Duodenal mucosa (tissue), 2 donors: ENCODE data around the gene THSD8.
"Not testable (repeated sequence)": the region's sequence is repeated elsewhere in the genome, so short reads cannot be mapped to it uniquely, and the experiment has no call there.

Experiments
- H3K27ac ChIP-seq: one replicate; pipeline ENCODE4 v1.7.0; 2013; ENCODE audit warnings: low read depth, low read length
- H3K27me3 ChIP-seq, 2 donors: one replicate each; pipeline ENCODE4 v1.7.0; 2013; ENCODE audit warnings: low read length in 2 of 2, control low read depth in 1 of 2; ENCODE audit not compliant: insufficient read depth in 2 of 2, control insufficient read depth in 1 of 2
- H3K36me3 ChIP-seq, 2 donors: one replicate each; pipeline ENCODE4 v1.7.0; 2013; ENCODE audit warnings: low read length in 2 of 2, control low read depth in 1 of 2; ENCODE audit not compliant: insufficient read depth in 2 of 2, control insufficient read depth in 1 of 2
- H3K4me1 ChIP-seq, 2 donors: one replicate each; pipeline ENCODE4 v1.7.0; 2013; ENCODE audit warnings: low read length in 2 of 2, control low read depth in 1 of 2; ENCODE audit not compliant: insufficient read depth in 2 of 2, control insufficient read depth in 1 of 2
- H3K4me3 ChIP-seq, 2 donors: one replicate each; pipeline ENCODE4 v1.7.0; 2013; ENCODE audit warnings: low read length in 2 of 2, low read depth in 1 of 2
- H3K9ac ChIP-seq, 2 donors: one replicate each; pipeline ENCODE4 v1.7.0; 2013; ENCODE audit warnings: low read length in 2 of 2, low read depth in 1 of 2
- H3K9me3 ChIP-seq, 2 donors: one replicate each; pipeline ENCODE4 v1.7.0; 2013; ENCODE audit warnings: low read length in 2 of 2, control low read depth in 1 of 2; ENCODE audit not compliant: control insufficient read depth in 1 of 2

The THSD8 gene

DNA sequence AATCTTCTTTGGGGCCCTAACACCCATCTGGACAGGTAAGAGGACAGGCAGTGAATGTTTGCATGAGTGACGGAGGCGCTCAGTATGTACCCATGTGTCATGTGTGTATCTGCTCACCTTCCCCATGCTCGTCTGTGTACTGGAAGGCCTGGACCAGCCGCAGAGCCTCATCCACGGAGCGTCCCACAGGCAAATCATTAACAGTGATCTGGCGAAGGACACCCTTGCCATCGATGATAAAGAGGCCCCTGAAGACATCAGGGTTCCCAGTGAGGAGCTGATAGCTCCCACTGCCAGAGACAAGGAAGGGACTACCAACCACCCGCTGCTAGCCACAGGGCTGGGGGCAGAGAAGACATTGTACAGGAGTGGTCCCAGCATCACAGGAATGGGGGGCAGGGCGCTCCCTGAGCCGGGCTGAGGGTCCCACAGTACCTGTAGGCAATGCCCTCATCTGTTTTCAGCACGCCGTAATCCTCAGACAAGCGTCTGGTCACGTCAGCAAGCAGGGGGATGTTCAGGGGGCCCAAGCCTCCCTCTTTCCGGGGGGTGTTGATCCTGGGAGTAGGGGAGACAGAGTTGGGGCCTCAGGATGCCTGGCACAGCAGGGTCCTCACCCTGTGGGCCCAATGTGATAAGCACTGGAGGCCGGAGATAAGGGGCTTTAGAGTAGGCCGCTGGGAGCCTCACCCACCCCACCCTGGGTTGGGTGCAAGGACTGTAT, 2.0 kb upstream of the THSD8 start:
- Histone ChIP-seq H3K27me3 (no peaks in the 10 kb centered on the region), H3K4me1 (peaks cover 24 to 34% of the 10 kb centered on the region in 2 donors), H3K9me3 (no peaks in the 10 kb centered on the region), H3K36me3 (peaks cover 7 to 14% of the 10 kb centered on the region in 2 donors), H3K27ac (no peak overlapping the region), H3K4me3 (peak overlapping the region; percentile 90 to 98), H3K9ac (no peak overlapping the region)

DNA sequence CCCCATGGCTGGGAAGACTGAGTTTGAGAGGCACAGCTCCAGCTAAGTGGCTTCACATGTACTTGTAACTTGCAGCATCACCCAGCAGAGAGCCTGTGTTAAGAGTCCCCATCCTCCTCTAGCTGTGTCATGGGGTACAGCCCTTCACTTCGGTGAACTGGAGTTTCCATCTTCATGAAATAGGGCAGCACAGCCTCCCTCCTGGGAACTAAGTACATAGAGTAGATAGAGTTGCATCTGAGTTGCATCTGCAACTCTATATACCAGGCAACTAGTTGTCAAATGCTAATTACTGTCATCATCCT, 1.5 kb upstream of the THSD8 start:
- Histone ChIP-seq H3K4me1 (peaks cover 24 to 34% of the 10 kb centered on the region in 2 donors), H3K36me3 (peaks cover 7 to 14% of the 10 kb centered on the region in 2 donors), H3K9ac (peak overlapping the region; percentile 94 to 97), H3K4me3 (peak overlapping the region; percentile 90 to 98), H3K27ac (no peak overlapping the region), H3K27me3 (no peaks in the 10 kb centered on the region), H3K9me3 (no peaks in the 10 kb centered on the region)

DNA sequence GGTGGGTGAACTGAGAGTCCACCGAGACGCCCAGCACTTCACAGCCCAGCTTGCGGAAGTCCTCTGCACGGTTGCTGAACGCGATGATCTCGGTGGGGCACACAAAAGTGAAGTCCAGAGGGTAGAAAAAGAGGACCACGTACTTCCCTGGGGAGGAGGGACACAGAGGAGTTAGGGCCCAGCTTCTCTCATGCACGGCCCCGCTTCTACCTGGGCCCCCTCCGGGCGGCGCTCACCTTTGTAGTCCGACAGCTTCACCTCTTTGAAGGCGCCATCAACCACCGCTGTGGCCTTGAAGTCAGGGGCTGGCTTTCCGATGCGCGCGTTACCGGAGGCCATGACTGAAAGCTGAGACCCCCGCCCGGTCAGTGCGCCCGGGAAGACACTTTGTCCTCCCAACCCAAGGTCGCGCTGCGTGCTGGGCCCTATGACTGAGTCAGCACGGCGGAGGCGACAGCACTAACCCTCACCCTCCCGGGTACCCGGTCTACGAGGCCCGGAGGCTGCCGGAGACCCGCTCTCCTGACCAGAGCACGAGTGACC, 875 bp upstream of the THSD8 start:
- Histone ChIP-seq H3K9me3 (no peaks in the 10 kb centered on the region), H3K27ac (peak overlapping the region; percentile 62), H3K9ac (peak overlapping the region; percentile 94 to 97), H3K4me1 (peaks cover 21 to 30% of the 10 kb centered on the region in 2 donors), H3K36me3 (peaks cover 7 to 14% of the 10 kb centered on the region in 2 donors), H3K4me3 (peak overlapping the region; percentile 90 to 98), H3K27me3 (no peaks in the 10 kb centered on the region)

DNA sequence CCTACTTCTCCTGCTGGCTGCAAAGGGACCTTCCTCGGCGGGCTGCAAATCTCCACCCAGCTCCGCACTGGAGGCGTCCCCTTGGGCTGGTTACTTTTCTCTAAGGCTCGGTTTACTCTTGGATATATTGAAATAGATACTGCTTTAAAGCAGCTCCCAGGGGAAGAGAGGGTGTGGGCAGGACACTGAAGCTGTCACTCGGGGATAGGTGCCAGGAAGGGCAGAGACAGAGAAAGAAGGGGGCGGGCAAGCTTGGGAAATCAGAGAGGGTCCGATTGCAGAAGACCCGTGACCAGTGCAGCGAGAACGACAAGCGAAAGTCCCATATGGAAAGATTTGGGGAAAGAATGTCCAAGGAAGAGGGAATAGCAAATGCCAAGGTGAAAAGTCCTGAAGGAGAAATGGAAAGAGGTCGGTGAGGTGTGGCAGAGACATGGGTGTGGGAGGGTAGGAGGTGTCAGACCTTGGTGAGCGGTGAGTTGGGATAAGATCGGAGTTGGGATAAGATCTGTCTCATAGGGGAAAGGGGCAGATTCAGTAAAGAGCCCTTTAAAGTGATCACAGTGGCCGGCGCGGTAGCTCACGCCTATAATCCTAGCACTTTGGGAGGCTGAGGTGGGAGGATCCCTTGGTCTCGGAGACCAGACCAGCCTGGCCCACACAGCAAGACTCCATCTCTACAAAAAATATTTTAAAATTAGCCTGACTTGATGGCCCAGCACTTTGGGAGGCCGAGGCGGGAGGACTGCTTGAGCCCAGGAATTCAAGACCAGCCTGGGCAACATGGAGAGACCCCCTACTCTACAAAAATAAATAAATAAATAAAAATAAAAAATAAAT, 618 bp downstream of the THSD8 start:
- H3K9me3 ChIP-seq = no peaks in the 10 kb centered on the region
- H3K27ac ChIP-seq = no peak overlapping the region
- peaks cover 7 to 14% of the 10 kb centered on the region in 2 donors for H3K36me3 ChIP-seq
- peak overlapping the region; percentile 90 to 98 for H3K4me3 ChIP-seq
- H3K4me1 ChIP-seq = peaks cover 24 to 35% of the 10 kb centered on the region in 2 donors
- H3K9ac ChIP-seq = peak overlapping the region; percentile 68 to 94
- H3K27me3 ChIP-seq = no peaks in the 10 kb centered on the region

DNA sequence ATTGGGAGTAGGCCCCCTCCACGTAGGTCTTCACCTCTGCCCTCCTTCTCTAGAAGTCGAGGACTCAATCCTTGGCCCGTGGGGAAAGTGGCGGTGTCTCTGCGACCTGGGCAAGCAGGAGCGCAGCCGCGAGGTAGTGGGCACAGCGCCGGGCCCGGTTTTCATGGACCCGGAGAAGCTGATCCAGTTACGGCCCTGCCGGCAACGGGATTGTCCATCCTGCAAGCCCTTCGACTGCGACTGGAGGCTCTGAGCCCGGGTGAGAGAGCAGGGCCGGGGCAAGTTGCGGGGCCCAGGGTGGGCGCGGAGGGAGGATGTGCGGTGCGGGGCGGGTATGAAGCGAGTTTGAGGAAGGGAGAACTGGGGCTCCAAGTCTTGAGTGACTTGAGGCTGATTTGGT, 2.2 kb downstream of the THSD8 start:
- H3K36me3 ChIP-seq = peaks cover 7 to 18% of the 10 kb centered on the region in 2 donors
- H3K27me3 ChIP-seq = no peaks in the 10 kb centered on the region
- H3K27ac ChIP-seq = no peak overlapping the region
- H3K9me3 ChIP-seq = no peaks in the 10 kb centered on the region
- peaks cover 24 to 35% of the 10 kb centered on the region in 2 donors for H3K4me1 ChIP-seq
- no peak overlapping the region for H3K9ac ChIP-seq
- no peak overlapping the region for H3K4me3 ChIP-seq

DNA sequence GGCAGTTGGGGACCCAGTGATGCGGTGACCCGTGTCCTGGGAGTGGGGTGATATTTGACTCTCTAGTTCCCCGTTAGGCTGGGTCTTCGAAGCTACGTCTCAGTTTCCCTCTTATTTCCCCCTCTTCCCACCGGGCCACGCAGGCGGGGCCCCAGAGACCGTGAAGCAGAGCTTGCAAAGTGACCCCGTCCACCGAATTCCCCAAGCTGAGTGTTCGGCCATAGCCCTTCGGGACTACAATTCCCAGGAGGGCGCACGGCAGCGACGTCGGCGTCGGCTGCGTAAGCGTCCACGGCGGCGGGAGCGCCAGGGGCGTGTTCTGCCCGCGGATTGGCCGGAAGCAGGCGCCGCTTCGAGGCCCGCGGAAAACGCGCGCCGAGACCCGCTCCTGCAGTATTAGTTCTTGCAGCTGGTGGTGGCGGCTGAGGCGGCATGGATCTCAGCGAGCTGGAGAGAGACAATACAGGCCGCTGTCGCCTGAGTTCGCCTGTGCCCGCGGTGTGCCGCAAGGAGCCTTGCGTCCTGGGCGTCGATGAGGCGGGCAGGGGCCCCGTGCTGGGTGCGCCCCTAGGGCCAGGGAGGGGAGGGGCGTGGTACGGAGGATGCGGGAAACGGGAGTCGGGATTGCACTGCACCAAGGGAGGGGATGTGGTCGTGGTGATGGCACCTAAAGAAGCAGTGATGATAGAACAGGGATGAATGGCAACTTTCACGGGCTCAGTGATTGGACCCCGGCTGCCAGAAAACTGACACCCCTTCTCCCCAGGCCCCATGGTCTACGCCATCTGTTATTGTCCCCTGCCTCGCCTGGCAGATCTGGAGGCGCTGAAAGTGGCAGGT, 4.6 kb downstream of the THSD8 start, which contains the start of gene RNASEH2A:
TSS of gene RNASEH2A (plus strand) at position 343 of the 840 bp plus-strand sequence. CDS start at position 433, 90 bp downstream.
- Histone ChIP-seq H3K36me3 (peaks cover 0 to 7% of the 10 kb centered on the region in 2 donors), H3K27ac (no peak within 1 kb of the TSS)

DNA sequence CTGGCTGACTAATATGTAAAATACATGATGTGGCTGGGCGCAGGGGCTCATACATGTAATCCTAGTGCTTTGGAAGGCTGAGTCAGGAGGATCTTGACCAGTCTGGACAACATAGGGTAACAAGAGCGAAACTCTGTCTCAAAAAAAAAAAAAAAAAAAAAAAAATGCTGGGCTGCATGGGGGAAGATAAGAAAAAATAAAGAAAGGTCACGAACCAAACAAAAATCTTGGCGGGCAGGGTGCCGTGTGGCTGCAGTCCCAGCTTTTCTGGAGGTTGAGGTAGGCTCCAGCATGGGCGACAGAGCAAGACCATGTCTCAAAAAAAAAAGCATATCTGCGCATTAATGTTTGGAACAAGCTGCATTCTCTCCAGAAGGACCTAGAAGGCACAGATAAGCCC, 13.2 kb downstream of the THSD8 start:
- Histone ChIP-seq H3K27ac (no peak overlapping the region), H3K36me3 (peaks cover 0 to 3% of the 10 kb centered on the region in 2 donors), H3K4me3 (no peak overlapping the region), H3K9me3 (no peaks in the 10 kb centered on the region), H3K4me1 (no peaks in the 10 kb centered on the region), H3K27me3 (no peaks in the 10 kb centered on the region), H3K9ac (no peak overlapping the region)

More for the DNA sequence above, 4.6 kb downstream of the THSD8 start, which contains the start of gene RNASEH2A:
- no peaks in the 10 kb centered on the region for H3K9me3 ChIP-seq
- H3K4me1 ChIP-seq = peaks cover 17 to 19% of the 10 kb centered on the region in 2 donors
- peak within 1 kb of the TSS; percentile 72 to 91 for H3K4me3 ChIP-seq
- peak within 1 kb of the TSS; percentile 61 to 82 for H3K9ac ChIP-seq
- no peaks in the 10 kb centered on the region for H3K27me3 ChIP-seq

DNA sequence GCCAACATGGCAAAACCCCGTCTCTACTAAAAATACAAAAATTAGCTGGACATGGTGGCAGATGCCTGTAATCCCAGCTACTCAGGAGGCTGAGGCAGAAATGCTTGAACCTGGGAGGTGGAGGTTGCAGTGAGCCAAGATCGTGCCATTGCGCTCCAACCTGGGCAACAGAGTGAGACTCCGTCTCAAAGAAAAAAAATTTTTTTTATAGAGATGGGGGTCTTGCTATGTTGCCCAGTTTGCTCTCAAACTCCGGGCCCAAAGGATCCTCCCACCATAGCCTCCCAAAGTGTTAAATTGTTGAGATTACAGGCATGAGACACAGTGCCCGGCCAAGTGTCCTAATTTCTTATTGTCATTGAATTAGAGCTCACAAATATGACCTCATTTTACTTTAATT, 15.3 kb downstream of the THSD8 start:
- H3K4me3 ChIP-seq, H3K9ac ChIP-seq, H3K4me1 ChIP-seq, H3K27me3 ChIP-seq, H3K9me3 ChIP-seq, H3K27ac ChIP-seq, H3K36me3 ChIP-seq: not testable (repeated sequence)

DNA sequence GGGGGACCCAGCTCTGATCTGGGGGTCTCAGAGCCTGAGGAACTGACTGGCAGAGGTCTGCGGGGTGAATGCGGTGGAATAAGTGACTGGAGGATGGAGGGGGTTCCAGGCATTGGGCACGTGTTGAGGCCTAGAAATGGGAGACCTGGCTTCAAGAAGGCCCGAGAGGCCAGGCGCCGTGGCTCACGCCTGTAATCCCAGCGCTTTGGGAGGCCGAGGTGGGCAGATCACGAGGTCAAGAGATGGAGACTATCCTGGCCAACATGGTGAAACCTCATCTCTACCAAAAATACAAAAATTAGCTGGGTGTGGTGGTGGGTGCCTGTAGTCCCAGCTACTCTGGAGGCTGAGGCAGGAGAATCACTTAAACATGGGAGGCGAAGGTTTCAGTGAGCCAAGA, 15.9 kb downstream of the THSD8 start:
- not testable (repeated sequence) for H3K9me3 ChIP-seq, H3K4me3 ChIP-seq, H3K36me3 ChIP-seq, H3K27me3 ChIP-seq, H3K27ac ChIP-seq, H3K4me1 ChIP-seq, H3K9ac ChIP-seq
